Neural progenitor cell (in vitro differentiated cells): ENCODE data around the gene PHACTR2.

ENCODE experiments used
- CTCF ChIP-seq: fragments of 200-600 bp; sonication (generic); IDR thresholded peaks from 2 replicates; pipeline ENCODE4 v1.5.1; 2017; ENCODE audit warnings: antibody characterized with exemption, mild to moderate bottlenecking
- EZH2phosphoT487 ChIP-seq: fragments of 200-600 bp; sonication (generic); IDR thresholded peaks from 2 replicates; pipeline ENCODE4 v1.6.1; 2017; ENCODE audit warnings: antibody characterized with exemption

GRCh38 chr6:143743301-143744166, 65.8 kb downstream of the PHACTR2 start:
- TF ChIP-seq CTCF = no peak
- no peak for TF ChIP-seq EZH2phosphoT487
